Esophagus muscularis mucosa (tissue), 4 donors: ENCODE data around the gene CNNM2.

Source experiments
- CTCF ChIP-seq, 3 experiments: fragments of 200-600 bp in 2 of 3; fragments of 450-650 bp in 1 of 3; sonication (generic) in 2 of 3; IDR thresholded peaks; one replicate each; pipeline ENCODE4 v1.5.1; 2017 to 2019; ENCODE audit warnings: antibody characterized with exemption in 3 of 3, mild to moderate bottlenecking in 2 of 3, moderate library complexity in 1 of 3
- EP300 ChIP-seq: sonication (generic); formaldehyde crosslinking; IDR thresholded peaks from one replicate; pipeline ENCODE4 v1.6.1; 2017; ENCODE audit warnings: antibody characterized with exemption
- POLR2A ChIP-seq: fragments of 450-650 bp; IDR thresholded peaks from one replicate; pipeline ENCODE4 v1.6.1; 2017; ENCODE audit warnings: antibody characterized with exemption, moderate library complexity, mild to moderate bottlenecking, low read depth
- POLR2AphosphoS5 ChIP-seq, 2 donors: sonication (generic); formaldehyde crosslinking; IDR thresholded peaks; one replicate each; pipeline ENCODE4 v1.6.1; 2017; ENCODE audit warnings: antibody characterized with exemption in 2 of 2

GRCh38 chr10:102963756-102964025 is 45.6 kb downstream of the CNNM2 start:
- no peak for TF ChIP-seq CTCF (IDR thresholded peaks at IDR 0.05)
- no peak for TF ChIP-seq EP300
- TF ChIP-seq POLR2AphosphoS5 (IDR thresholded peaks at IDR 0.05), result no peak
- TF ChIP-seq POLR2A, result no peak
